Vagina (tissue), 2 donors: ENCODE data around the gene CHRND. TPM values are rescaled to one million over a fixed set of nuclear protein-coding genes. Genes with fewer than 3 reads are reported as not detected.

Experiments used
- DNase-seq, 2 donors: peaks; one replicate each; pipeline ENCODE4 v3.0.0-alpha.2; 2017; ENCODE audit errors: extremely low spot score in 2 of 2
- H3K27ac ChIP-seq: fragments of 200-600 bp; sonication (generic); one replicate; pipeline ENCODE4 v1.5.1; 2019
- H3K27me3 ChIP-seq: fragments of 200-600 bp; sonication (generic); one replicate; pipeline ENCODE4 v1.5.1; 2019
- H3K36me3 ChIP-seq, 2 donors: fragments of 200-600 bp; sonication (generic); one replicate each; pipeline ENCODE4 v1.5.1; 2017 to 2019
- H3K4me1 ChIP-seq: fragments of 200-600 bp; sonication (generic); one replicate; pipeline ENCODE4 v1.5.1; 2019
- H3K4me3 ChIP-seq, 2 donors: fragments of 200-600 bp; sonication (generic); 1 replicate in 1 of 2; 2 replicates in 1 of 2; pipeline ENCODE4 v1.5.1; 2016 to 2019
- H3K9me3 ChIP-seq: fragments of 200-600 bp; sonication (generic); one replicate; pipeline ENCODE4 v1.5.1; 2019
- CTCF ChIP-seq, 3 experiments: fragments of 450-650 bp in 2 of 3; fragments of 200-600 bp in 1 of 3; sonication (generic) in 1 of 3; IDR thresholded peaks; one replicate each; pipeline ENCODE4 v1.5.1; 2017 to 2019; ENCODE audit warnings: antibody characterized with exemption in 3 of 3, mild to moderate bottlenecking in 2 of 3, moderate library complexity in 2 of 3
- POLR2A ChIP-seq, 2 donors: fragments of 450-650 bp; IDR thresholded peaks; one replicate each; pipeline ENCODE4 v1.6.1; 2017; ENCODE audit warnings: antibody characterized with exemption in 2 of 2, mild to moderate bottlenecking in 2 of 2, moderate library complexity in 2 of 2
- POLR2AphosphoS5 ChIP-seq, 2 donors: sonication (generic); formaldehyde crosslinking; IDR thresholded peaks; one replicate each; pipeline ENCODE4 v1.9.0; 2017; ENCODE audit warnings: antibody characterized with exemption in 2 of 2, mild to moderate bottlenecking in 2 of 2, low read depth in 1 of 2; ENCODE audit not compliant: insufficient read depth in 1 of 2
- intact Hi-C: fragments of 100-400 bp; cut with DNase I; formaldehyde crosslinking; loops from one replicate; pipeline ENCODE4 v1.15.1; 2023
- total RNA-seq: library from RNA; depleted of rRNA; stranded (reverse); fragments of >200 nt; gene quantifications from one replicate; pipeline ENCODE4 v1.2.3, GENCODE V29; 2016

CHRND gene
- total RNA-seq, 1 donor from 2014 or later = not detected

GRCh38 chr2:232479341-232480200 is 46.4 kb upstream of the CHRND start:
- no peaks in the 10 kb centered on the region for H3K9me3 ChIP-seq
- H3K4me1 ChIP-seq = no peaks in the 10 kb centered on the region
- intact Hi-C loops = no loop called here
- H3K4me3 ChIP-seq = no peak overlapping the region
- no peak for TF ChIP-seq CTCF (IDR thresholded peaks at IDR 0.05)
- TF ChIP-seq POLR2AphosphoS5 (IDR thresholded peaks at IDR 0.05; ENCODE audit: insufficient read depth in 1 of 2, low read depth in 1 of 2) = no peak
- TF ChIP-seq POLR2A (IDR thresholded peaks at IDR 0.05) = no peak
- DNase-seq = no peak
- no peaks in the 10 kb centered on the region for H3K36me3 ChIP-seq
- no peak overlapping the region for H3K27ac ChIP-seq
- peaks cover 1% of the 10 kb centered on the region for H3K27me3 ChIP-seq

DNA sequence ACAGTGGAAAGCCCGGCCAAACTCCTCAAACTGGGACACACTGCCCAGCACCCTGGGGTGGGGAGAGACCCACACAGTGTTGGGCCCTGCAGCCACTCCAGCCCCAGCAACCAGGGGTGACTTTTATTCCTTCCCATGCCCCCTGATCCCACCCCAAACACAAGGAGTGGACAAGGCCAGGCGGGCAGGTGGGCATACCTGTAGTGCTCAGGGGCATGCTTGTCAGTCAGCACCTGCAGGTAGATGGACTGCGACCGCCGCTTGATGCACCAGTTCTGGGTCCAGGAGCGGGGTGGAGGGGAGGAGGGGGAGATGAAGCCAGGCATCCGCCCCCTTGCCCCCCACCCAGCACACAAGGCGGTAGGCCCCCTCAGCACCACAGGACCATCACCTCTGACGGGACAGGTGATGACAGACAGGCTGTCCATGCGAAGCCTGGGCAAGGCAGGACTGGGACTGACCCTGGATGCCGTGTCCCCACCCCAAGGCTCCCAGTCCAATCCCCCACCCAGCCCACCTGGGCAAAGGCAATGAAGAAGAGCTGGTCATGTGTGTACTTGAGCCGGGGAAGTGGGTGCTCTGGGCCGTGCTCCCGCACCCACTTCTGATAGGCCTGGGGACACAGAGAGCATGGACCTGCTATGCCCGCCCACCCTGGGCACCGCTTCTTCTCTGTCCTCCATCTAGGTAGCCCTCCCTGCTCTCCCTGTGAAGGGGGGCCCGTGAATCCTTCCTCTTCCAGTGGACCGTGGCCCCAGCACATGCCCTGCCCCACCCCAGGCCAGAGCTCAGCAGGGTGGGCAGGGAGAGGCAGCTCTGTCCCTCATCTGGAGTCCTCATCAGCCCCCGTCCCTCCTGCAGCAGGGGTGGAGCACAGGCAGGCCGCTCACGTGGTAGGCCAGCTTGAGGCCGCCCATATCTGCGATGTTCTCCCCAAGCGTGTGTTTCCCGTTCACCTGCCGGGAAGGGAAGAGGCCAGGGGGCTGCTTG is 45.5 kb upstream of the CHRND start:
- Histone ChIP-seq H3K36me3 (no peaks in the 10 kb centered on the region), H3K9me3 (no peaks in the 10 kb centered on the region), H3K27ac (no peak overlapping the region), H3K4me3 (no peak overlapping the region), H3K4me1 (no peaks in the 10 kb centered on the region), H3K27me3 (peaks cover 9% of the 10 kb centered on the region)
- intact Hi-C loops = no loop called here
- DNase-seq = no peak
- TF ChIP-seq CTCF (IDR thresholded peaks at IDR 0.05) = no peak
- no peak for TF ChIP-seq POLR2A (IDR thresholded peaks at IDR 0.05)

GRCh38 chr2:232481322-232482140 is 44.4 kb upstream of the CHRND start:
- Histone ChIP-seq H3K27me3 (peaks cover 14% of the 10 kb centered on the region), H3K4me3 (no peak overlapping the region), H3K27ac (no peak overlapping the region), H3K9me3 (no peaks in the 10 kb centered on the region), H3K4me1 (peaks cover 1% of the 10 kb centered on the region), H3K36me3 (no peaks in the 10 kb centered on the region)
- no peak for DNase-seq
- intact Hi-C loops = no loop called here
- no peak for TF ChIP-seq POLR2AphosphoS5 (IDR thresholded peaks at IDR 0.05; ENCODE audit: insufficient read depth in 1 of 2, low read depth in 1 of 2)
- TF ChIP-seq CTCF (IDR thresholded peaks at IDR 0.05) = no peak
- TF ChIP-seq POLR2A (IDR thresholded peaks at IDR 0.05) = no peak

DNA sequence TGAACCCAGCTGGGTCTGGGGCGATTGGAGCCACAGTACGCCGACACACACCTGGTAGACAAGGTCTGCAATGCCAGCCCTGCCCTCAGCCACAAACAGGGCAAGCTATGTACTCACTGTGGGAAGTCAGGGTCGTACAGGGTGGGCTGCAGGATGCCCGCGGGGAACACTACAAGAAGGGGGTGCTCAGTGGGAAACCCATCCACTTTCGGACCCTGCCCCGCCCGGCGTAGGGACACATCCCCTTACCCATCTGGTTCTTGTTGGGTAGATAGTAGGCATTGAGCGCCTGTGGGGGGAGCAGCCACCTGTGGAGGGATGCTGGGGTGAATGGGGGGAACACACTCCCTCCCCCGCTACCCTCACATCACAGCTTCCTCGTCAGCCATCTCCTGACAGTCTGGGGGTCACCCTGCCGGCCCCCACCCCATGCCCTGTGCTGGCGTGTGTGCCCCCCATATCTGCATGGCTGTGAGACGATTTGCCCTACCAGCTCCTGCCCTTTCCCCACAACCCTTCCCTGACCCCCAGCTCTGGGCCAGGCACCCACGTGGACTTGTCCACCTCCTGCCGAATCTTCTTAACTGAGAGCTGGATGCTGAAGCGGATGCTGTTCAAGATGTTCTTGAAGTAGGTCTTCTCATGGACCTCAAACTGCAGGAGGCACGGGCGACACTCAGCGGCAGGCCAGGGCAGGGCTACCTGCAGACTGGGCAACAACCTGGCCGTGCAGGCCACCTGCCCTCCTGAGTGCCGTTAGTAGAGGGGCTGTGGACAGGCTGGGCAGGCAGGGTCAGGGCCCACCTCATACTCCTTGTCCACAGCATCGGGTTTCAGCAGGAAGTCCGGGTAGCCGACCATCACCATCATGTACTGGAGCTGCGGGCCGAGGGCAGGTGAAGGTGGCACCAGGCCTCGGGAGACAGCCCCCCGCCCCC is 43.4 kb upstream of the CHRND start:
- Histone ChIP-seq H3K36me3 (no peaks in the 10 kb centered on the region), H3K27ac (no peak overlapping the region), H3K4me1 (peaks cover 10% of the 10 kb centered on the region), H3K9me3 (no peaks in the 10 kb centered on the region), H3K27me3 (peaks cover 21% of the 10 kb centered on the region), H3K4me3 (no peak overlapping the region)
- TF ChIP-seq CTCF (IDR thresholded peaks at IDR 0.05) (no peak), POLR2A (IDR thresholded peaks at IDR 0.05) (no peak), POLR2AphosphoS5 (IDR thresholded peaks at IDR 0.05; ENCODE audit: insufficient read depth in 1 of 2, low read depth in 1 of 2) (no peak)
- no peak for DNase-seq
- intact Hi-C loops = no loop called here
